Measurements from ENCODE around the gene GIMAP8.

Gene GIMAP8

GRCh38 chr7:150458756-150459155 is 8.3 kb downstream of the GIMAP8 start:
- no peak for DNase-seq (ENCODE audit: low read depth in 1 of 2, low spot score in 1 of 2)
- H3K27ac ChIP-seq (replicated peaks), result no peak overlapping the region
- H3K4me3 ChIP-seq (replicated peaks; ENCODE audit: insufficient read depth, low read length), result no peak overlapping the region
- H3K27me3 ChIP-seq (ENCODE audit: insufficient read depth, poor library complexity, severe bottlenecking), result no peaks in the 10 kb centered on the region
- no peak for TF ChIP-seq SPI1 (IDR thresholded peaks at IDR 0.05; ENCODE audit: borderline replicate concordance, low read depth)
- TF ChIP-seq GABPA (IDR thresholded peaks at IDR 0.05; ENCODE audit: low read depth), result no peak
- no peak for TF ChIP-seq POLR2AphosphoS5 (IDR thresholded peaks at IDR 0.05; ENCODE audit: low read depth)
- TF ChIP-seq REST (IDR thresholded peaks at IDR 0.05; ENCODE audit: insufficient replicate concordance, low read depth), result no peak
- TF ChIP-seq, protein P1, sequence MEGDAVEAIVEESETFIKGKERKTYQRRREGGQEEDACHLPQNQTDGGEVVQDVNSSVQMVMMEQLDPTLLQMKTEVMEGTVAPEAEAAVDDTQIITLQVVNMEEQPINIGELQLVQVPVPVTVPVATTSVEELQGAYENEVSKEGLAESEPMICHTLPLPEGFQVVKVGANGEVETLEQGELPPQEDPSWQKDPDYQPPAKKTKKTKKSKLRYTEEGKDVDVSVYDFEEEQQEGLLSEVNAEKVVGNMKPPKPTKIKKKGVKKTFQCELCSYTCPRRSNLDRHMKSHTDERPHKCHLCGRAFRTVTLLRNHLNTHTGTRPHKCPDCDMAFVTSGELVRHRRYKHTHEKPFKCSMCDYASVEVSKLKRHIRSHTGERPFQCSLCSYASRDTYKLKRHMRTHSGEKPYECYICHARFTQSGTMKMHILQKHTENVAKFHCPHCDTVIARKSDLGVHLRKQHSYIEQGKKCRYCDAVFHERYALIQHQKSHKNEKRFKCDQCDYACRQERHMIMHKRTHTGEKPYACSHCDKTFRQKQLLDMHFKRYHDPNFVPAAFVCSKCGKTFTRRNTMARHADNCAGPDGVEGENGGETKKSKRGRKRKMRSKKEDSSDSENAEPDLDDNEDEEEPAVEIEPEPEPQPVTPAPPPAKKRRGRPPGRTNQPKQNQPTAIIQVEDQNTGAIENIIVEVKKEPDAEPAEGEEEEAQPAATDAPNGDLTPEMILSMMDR (IDR thresholded peaks at IDR 0.05; ENCODE audit: insufficient read depth, low read length), result no peak

DNA sequence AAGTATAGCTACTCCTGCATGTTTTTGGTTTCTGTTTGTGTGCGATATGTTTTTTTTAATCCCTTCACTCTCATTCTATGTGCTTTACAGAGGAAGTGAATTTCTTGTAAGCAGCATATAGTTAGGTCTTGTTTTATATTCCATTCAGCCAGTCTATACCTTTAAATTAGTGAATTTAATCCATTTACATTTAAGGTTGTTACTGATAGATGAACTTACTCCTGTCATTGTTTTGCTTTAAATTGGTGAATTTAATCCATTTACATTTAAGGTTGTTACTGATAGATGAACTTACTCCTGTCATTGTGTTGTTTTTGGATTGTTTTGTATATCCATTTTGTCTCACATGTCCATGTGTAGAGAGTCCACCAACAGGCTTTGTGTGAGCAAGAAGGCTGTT is 11.1 kb downstream of the GIMAP8 start:
- TF ChIP-seq SPI1 (IDR thresholded peaks at IDR 0.05; ENCODE audit: borderline replicate concordance, low read depth), result no peak
- TF ChIP-seq POLR2AphosphoS5 (IDR thresholded peaks at IDR 0.05; ENCODE audit: low read depth), result no peak
- TF ChIP-seq, protein P1 (IDR thresholded peaks at IDR 0.05; ENCODE audit: insufficient read depth, low read length), result no peak
- TF ChIP-seq REST (IDR thresholded peaks at IDR 0.05; ENCODE audit: insufficient replicate concordance, low read depth), result no peak
- TF ChIP-seq GABPA (IDR thresholded peaks at IDR 0.05; ENCODE audit: low read depth), result no peak
- no peak overlapping the region for H3K27ac ChIP-seq (replicated peaks)
- no peaks in the 10 kb centered on the region for H3K27me3 ChIP-seq (ENCODE audit: insufficient read depth, poor library complexity, severe bottlenecking)
- no peak overlapping the region for H3K4me3 ChIP-seq (replicated peaks; ENCODE audit: insufficient read depth, low read length)
- no peak for DNase-seq (ENCODE audit: low read depth in 1 of 2, low spot score in 1 of 2)

DNA sequence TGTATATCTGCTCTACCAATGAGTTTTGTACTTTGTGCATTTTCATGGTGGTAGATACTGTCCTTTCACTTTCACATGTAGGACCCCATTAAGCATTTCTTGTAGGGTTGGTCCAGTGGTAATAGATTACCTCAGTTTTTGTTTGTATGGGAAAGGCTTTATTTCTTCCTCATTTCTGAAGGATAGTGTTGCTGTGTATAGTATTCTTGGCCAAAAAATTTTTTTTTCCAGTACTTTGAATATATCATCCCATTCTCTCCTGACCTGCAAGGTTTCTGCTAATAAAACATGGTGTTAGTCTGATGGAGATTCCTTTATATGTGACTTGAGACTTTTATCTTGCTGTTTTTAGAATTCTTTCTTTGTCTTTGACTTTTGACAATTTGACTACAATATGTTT is 12.0 kb downstream of the GIMAP8 start:
- H3K27ac ChIP-seq (replicated peaks), result no peak overlapping the region
- no peak overlapping the region for H3K4me3 ChIP-seq (replicated peaks; ENCODE audit: insufficient read depth, low read length)
- no peak for DNase-seq (ENCODE audit: low read depth in 1 of 2, low spot score in 1 of 2)
- TF ChIP-seq, protein P1 (IDR thresholded peaks at IDR 0.05; ENCODE audit: insufficient read depth, low read length), result no peak
- TF ChIP-seq SPI1 (IDR thresholded peaks at IDR 0.05; ENCODE audit: borderline replicate concordance, low read depth), result no peak
- TF ChIP-seq POLR2AphosphoS5 (IDR thresholded peaks at IDR 0.05; ENCODE audit: low read depth), result no peak
- no peak for TF ChIP-seq GABPA (IDR thresholded peaks at IDR 0.05; ENCODE audit: low read depth)
- TF ChIP-seq REST (IDR thresholded peaks at IDR 0.05; ENCODE audit: insufficient replicate concordance, low read depth), result no peak
- no peaks in the 10 kb centered on the region for H3K27me3 ChIP-seq (ENCODE audit: insufficient read depth, poor library complexity, severe bottlenecking)
